OCI-LY3 (cell line): ENCODE results near the gene GOLT1B.

Source experiments
- CTCF ChIP-seq: fragments of 200-600, 300-600 bp; sonication (generic); IDR thresholded peaks from 2 replicates; pipeline ENCODE4 v1.5.1; 2014; ENCODE audit warnings: antibody characterized with exemption, low read length, low read depth
- EZH2phosphoT487 ChIP-seq: fragments of 200-600 bp; shearing (Covaris generic); IDR thresholded peaks from 2 replicates; pipeline ENCODE4 v1.6.1; 2018; ENCODE audit warnings: antibody characterized with exemption, mixed run types, low read depth

GRCh38 chr12:21526053-21526452, 24.5 kb downstream of the GOLT1B start, which contains the start of gene SPX:
- TF ChIP-seq CTCF (no peak), EZH2phosphoT487 (no peak)
